EL (cell line): ENCODE data around the gene PPARD.

ENCODE experiments used
- DNase-seq: peaks from one replicate; pipeline ENCODE4 v3.0.0-alpha.2; 2016

PPARD gene

DNA sequence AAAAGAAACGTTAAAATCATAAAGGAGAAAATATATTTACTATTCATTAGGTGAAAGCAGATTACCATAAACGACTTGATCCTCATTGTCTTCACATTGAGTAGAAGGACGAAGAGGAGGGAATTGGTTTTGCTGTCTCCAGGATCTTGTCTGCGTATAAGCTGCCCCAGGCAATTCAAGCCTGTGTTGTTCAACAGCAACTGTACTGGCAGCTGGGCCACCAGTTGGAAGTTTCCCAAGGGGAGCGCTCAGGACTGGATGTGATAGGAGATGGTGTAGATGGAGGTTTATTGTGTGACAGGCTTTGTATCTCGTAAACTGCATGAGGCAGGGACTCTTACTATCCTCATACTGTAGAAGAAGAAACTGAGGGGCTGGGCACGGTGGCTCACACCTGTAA lies 105.8 kb downstream of the PPARD start:
- DNase-seq, result no peak

DNA sequence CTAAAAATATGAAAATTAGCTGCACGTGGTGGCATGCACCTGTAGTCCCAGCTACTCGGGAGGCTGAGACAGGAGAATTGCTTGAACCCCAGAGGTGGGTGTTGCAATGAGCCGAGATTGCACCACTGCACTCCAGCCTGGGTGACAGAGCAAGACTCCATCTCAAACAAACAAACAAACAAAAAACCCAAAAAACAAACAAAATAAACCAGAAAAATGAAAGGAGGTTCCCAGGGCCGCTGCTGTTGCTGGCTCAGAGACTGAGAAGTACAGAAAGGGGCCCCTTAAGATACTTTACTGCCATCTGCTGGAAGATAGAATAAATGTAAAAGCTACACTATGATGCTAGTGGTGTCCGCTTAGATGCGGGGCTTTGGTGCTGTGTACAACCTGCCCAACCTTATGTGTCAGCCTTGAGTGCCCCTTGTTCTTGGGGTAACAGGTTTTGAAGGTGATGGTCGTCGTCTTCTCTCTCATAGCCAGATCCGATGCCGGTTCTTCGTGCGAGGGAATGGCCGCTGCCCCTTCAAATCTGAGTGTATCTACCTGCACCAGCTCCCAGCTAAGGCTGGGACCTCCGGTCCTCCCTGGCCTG lies 107.0 kb downstream of the PPARD start:
- peak; percentile 74 for DNase-seq

DNA sequence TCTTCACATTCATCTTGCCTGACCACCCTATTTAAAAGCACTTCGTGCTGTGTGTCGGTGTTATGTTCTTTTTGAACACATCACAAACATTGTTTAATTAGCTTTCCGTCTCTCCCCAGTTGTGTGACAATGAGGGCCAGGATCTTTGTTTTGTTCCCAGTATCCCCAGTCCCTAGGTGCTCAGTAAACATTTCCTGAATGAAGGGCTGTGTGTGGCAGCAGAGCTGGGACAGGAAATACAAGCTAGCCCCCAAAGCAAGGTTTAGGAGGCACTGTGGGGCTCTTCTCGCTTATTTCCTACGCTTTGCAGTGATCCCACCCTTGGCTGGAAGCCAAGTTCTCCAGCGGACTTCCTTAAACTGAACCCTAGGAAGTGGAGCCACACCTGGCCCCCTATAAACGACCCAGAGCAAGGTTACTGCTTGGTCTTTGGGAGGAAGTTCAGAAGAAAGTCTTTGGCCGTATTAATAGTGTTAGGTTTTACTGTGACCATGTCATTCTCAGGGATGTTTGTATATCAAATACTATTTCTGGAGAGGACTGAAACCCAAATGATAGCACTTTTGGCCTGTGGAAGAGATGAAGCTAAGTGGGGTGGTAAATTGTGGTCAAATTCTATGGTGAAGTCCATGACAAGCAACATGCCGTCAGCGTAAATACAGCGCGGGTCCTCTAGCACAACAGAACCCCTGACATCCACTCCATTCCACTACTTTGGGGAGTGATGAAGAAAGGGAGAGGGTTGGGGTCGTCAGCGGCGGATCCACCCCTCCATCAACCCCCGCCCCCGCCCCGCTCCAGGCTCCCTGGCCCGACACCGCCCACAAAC lies 109.2 kb downstream of the PPARD start:
- no peak for DNase-seq

DNA sequence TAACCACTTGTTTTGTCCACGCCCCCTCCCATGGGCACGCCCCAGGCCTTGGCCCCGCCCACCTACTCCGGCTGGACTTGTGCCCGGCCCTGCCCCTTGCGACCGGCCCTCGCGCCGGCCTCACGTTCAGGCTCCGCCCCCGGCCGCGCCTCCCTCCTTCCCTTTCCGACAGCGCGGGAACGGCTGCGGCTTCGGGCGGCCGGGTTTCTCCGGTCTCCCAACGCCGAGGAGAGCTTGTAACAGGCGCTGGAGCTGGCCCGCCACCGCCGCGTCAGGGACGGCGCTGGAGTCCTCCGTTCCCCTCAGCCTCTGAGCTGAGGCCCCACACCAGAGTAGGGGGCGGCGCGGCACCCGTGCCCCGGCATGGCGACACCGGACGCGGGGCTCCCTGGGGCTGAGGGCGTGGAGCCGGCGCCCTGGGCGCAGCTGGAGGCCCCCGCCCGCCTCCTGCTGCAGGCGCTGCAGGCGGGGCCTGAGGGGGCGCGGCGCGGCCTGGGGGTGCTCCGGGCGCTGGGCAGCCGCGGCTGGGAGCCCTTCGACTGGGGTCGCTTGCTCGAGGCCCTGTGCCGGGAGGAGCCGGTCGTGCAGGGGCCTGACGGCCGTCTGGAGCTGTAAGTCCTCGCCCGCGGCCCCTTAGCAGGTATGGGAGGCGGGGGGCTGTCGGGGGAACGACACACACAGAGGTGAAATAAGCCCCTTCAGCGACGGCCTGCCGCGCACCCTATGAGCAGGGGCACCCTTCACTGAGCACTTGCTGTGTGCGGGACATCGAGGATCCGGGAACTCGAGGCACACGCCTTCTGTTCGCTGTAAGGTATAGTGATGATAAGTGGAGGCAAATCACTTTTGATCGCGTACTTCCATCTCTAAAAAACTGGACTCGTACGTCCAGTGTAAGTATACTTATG lies 110.1 kb downstream of the PPARD start, which contains the start of gene FANCE:
Gene FANCE (plus strand): TSS at position 156 of the 908 bp plus-strand sequence. CDS start 208 bp downstream, at position 364.
- peak; percentile 91 for DNase-seq

DNA sequence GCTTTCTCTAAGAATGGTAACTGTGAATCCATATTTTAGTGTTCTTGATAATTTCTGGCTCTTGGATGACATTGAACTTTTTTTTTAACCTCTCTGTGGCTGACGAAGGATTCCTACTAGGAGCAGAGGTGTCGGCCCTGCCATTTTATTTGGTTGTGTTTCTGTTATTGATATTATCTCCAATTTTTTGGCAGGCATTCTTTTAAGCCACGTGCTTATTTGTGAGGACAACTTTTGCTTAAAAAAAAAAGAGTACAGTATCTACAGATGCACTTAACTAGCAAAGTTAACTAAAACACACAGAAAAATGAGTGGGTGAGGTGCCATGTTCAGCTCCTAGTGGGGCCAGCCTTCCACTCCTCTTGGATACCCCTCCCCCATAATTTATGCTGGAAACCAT lies 110.9 kb downstream of the PPARD start:
- DNase-seq, result no peak

GRCh38 chr6:35454391-35455110 lies 112.2 kb downstream of the PPARD start:
- DNase-seq, result no peak

GRCh38 chr6:35457907-35458306 lies 115.5 kb downstream of the PPARD start:
- DNase-seq, result no peak

DNA sequence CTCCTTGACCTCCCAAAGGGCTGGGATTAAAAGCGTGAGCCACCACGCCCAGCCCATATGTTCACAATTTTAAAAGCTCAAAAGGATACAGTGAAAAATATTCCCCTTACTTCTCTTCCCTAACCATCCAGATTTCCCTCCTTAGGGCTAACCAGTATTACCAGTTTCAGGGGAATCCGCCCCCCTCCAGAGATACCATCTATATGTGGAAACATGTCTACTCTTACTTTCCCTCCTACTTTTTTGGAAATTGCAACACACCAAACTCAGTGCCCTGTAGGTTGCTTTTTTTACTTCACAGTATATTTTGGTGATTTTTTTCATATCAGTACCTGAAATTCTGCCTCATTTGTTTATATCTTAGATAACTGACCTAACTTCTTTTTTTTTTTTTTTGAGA lies 118.9 kb downstream of the PPARD start:
- no peak for DNase-seq

GRCh38 chr6:35463292-35463691 lies 120.9 kb downstream of the PPARD start:
- DNase-seq, result no peak

- no peak for DNase-seq
Measured at GRCh38 chr6:35465646-35466045, 123.3 kb downstream of the PPARD start.

DNA sequence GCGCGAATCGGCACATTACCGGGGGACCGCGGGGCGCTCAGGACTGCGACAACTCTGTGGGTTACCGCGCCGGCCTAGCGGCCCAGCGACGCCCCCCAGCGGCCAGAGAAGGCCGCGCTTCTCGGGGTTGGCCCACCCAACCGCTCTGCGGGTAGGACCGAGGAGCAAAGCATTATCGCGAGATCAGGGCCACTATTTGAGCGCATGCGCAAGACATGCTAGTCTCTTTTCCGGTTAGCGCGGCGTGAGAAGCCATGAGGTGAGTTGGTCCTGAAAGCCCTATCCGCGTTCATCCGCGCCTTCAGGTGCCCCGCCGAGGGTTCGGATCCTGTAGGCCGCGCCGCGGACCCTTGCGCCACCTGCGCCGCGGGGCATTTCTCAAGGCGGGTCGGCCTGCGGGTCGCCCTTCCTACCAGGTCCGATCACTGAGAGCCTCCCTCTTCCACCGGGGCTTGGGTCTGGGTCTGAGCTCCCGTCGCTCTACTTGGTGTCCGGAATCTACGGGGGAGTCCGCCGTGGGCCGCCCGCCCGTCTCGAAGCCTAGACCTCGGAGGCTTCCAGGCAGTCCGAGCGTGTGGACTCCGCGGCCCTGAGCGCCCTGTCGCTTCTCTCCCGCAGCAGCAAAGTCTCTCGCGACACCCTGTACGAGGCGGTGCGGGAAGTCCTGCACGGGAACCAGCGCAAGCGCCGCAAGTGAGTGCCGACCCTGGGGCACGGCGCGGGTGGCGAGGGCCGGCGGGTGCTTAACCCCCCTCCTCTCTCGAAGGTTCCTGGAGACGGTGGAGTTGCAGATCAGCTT lies 126.0 kb downstream of the PPARD start, which contains the start of gene RPL10A:
Gene RPL10A (plus strand): TSS at position 221 of the 799 bp plus-strand sequence. CDS start 34 bp downstream, at position 255.
- DNase-seq, result peak; percentile 97

DNA sequence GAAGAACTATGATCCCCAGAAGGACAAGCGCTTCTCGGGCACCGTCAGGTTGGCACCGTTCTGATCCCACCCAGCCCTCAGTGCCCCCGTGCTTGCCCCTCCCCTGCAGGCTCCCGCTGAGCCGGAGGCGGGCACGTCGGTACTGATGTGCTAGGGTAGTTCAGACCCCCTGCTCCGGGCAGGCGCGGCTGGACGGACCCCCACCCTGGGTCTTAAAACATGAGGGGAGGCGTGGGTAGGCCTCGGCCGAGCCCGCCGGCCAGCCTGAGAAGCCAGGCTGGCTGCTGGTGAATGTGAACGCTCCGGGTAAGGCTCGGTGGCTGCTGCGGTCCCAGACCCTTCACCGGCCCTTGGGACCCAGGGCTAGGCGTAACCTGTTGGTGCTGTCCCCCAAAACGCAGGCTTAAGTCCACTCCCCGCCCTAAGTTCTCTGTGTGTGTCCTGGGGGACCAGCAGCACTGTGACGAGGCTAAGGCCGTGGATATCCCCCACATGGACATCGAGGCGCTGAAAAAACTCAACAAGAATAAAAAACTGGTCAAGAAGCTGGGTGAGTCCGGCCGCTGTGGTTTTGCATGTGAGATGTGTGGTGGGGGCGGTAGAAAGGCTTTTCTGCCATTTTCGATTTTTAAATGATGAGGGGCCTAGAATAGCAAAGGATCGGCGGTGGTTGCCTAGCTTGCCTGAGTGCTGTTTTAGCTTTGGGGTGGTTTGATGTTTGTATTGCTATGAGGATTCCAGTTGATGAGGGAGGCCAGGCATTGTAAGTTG lies 126.8 kb downstream of the PPARD start:
- no peak for DNase-seq

- peak; percentile 48 for DNase-seq
Measured at GRCh38 chr6:35469751-35470662, 127.6 kb downstream of the PPARD start.

DNA sequence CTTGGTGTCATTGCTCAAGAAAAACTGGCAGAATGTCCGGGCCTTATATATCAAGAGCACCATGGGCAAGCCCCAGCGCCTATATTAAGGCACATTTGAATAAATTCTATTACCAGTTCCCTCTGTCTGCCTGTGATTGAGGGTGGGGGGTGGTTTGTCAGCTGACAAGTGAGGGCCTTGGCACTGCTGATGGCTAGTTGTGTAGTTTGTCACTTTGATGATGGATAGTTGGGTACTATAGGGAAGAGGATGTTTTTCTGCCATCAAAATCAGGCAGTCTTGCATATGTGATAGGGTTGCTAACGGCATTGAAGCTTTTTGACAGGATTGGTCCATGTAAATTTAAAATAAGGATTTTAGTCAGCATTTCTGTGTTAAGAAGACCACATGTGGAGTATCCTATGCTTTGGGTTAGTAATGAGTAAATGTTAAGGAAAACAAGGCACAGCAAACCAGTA lies 128.3 kb downstream of the PPARD start:
- DNase-seq, result no peak

DNA sequence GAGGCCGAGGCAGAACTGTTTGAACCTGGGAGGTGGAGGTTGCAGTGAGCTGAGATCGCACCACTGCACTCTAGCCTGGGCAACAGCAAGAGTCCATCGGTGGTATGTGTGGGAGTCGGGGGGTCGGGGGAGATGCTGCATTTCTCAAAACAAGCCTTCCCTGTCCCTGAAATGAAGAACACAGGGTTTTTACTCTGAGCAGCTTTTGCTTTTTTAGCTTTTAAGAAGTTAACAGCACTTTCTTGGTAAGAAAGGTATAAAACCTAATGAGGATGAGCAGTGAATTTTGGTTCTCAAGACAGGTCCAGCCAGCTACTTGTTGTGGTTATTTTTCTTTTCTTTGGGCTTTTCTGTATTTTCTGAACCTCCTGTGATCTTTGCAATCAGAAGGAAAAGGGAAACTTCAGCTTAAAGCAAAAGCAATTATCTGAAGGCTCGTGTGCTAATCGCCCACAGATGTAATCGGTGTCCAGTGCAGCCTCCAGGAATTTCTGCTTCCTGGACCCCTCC lies 129.5 kb downstream of the PPARD start:
- no peak for DNase-seq

DNA sequence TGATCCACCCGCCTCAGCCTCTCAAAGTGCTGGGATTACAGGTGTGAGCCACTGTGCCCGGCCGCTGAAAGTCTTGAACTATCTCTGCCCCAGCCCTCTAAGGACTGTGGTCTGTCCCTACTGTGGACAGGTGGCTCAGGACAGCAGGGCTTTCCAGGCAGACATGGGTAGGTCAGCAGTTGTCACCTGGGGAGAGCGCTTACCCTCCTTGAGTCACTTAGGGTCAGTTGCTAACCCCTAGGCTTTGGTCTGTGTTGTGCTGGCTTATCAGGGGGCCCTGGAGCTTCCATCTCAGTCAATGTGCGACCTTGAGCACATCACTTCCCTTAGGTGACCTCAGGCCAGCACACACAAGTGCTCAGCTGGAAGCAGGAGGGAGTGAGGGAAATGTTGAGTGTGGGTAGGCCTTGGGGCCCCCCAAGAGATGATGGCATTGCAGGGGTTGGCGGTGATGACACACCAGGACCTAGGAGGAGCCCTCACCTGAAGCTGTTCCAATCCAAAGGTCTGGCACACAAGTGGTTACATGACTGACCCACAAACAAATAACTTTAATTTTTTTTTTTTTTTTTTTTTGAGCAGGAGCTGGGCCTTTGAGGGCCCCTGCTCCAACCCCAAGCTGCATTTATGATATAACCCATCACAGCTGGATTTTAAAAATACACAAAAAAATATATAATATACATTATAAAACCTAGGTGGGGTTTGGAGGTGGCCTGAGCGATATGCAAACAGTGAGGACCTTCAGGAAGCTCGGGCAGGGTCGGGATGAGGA lies 130.9 kb downstream of the PPARD start:
- peak; percentile 33 for DNase-seq

DNA sequence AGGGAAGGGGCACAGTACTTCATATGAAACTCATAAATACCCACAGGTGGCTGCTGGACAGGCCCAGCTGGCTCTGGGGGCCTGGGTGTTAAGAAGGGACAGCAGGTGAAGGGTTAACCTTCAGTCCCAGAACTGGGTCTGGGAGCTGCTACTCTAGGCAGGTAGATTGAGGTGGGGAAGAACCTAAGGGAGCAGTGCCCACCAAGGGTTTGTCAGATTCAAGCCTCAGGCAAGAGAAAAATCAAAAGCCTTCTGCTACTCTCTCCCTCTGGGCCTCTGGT lies 131.4 kb downstream of the PPARD start:
- peak; percentile 42 for DNase-seq

GRCh38 chr6:35474131-35474941 lies 132.0 kb downstream of the PPARD start:
- DNase-seq, result peak; percentile 25
